NCI-H524 treated with DMSO at 0.1 percent for 48 hours (cell line): Measurements from ENCODE around the gene DTNB.
"Not testable (repeated sequence)": the region's sequence is repeated elsewhere in the genome, so short reads cannot be mapped to it uniquely, and the experiment has no call there.

ENCODE experiments used
- DNase-seq: peaks from one replicate; lab custom pipeline; 2025; lab: John Stamatoyannopoulos, UW

DTNB gene

DNA sequence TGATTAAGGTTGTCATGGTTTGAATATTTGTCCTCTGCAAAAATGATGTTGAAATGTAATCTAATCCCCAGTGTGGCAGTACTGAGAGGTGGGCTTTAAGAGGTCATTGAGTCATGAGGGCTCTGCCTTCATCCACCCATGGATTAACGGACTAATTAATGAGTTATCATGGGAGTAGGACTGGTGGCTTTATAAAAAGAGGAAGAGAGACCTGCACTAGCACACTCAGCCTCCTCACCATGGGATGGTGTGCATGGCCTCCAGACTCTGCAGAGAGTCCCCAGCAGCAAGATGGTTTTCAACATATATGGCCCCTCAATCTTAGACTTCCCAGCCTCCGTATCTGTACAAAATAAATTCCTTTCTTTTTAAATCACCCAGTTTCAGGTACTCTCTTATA lies 41.0 kb downstream of the DTNB start:
- DNase-seq: peak; percentile 32

DNA sequence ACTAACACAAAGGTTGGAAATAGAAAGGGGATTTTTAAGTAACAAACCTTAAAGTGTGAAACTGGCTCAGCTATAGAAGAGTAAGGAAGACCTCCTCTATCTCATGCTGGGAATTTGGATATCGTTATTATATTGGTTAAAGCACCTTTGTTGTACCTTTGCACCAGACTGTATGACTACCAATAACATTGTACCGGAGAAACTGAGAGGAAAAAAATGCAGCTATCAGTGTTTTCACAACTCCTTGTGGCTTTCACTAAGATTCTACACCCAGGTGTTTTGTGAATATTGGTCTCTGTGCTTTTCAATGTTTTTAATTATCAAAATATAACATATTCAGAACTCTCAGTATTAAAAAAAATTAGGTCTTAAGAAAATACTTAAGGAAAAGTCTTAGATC lies 48.7 kb downstream of the DTNB start:
- DNase-seq: no peak

DNA sequence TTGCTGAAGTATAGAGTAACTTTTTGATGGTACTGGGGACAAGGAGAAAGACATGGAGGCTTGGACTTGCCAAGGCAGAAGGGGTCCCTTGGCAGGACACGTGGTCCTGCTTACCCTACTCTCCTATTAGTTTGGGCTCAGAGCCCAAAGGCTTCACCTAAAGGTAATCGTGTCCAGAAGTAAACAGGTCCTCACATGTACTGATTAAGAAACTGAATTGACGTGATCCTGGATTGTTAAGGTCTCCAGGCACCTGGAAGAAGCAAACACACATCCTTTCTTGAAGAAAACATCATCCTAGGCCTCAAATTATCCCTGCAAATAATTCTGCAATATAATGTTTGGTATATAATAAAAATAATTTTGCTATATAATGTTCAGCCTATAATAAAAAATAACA lies 50.0 kb downstream of the DTNB start:
- DNase-seq: no peak

DNA sequence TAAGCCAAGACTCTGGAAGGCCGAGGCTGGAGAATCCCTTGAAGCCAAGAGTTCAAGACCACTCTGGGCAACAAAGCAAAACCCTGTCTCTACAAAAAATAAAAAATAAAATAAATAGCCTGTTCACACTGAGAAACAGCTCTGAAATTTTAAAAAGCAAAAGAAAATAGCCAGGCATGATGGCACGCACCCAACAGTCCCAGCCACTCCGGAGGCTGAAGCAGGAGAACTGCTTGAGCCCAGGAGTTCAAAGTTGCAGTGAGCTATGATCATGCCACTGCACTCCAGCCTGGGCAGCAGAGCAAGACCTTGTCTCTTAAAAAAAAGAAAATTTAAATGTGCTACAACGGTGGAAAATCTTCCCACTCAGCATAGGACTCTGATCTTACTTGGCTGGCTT lies 52.7 kb downstream of the DTNB start:
- no peak for DNase-seq

DNA sequence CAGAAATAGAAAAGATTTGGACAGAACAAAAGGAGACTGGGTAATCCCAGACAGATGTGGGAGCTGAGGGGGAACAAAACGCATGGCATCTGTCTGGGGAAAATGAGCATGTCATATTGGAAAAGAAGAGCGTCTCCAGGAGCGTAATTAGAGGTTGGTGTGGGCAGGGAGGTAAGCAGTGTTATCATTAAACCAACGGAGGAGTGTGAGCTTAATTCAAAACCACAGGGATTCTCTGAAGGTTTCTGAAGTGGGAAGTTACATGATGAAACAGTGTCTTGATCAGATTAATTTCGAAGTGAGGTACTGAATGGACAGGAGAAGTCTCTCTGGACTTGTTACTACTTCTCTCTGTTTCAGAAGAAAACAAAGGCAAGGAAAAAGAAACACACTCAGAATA lies 53.3 kb downstream of the DTNB start:
- DNase-seq: no peak

DNA sequence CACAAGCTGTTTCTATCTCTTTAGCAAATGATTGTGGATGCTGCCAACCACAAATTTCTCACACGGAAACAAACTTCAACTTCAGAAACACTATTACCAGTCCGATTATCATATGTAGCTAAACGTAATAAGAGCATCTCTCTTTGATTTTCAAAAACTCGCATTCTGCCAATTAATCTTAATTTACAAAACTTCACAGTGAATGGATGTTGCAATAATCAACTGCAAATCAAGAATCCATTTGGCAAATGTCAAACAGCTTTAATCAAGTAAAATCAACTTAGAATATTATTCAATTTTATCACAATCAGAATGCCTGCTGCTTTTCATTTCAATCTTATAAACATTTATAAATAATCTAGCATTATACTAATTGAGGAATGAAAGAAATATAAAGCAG lies 54.2 kb downstream of the DTNB start:
- DNase-seq: no peak

DNA sequence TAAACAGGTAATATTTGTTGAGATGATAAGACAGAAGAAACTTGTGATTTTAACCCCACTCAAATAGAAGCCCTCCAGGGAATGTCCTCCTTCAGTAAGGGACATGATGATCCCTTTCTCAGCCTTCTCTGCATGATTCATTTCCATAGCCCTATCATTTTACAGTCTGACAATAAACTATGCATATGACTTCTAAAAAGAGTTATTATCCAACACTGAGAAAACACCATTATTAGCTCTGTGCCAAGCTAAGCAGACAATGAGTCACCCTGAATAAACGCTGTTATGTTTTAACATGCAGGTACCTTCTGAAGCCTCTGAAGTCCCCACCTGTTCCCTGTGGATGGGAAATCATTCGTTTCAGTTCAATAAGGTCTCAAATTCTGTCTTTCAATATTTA lies 54.7 kb downstream of the DTNB start:
- DNase-seq: no peak

DNA sequence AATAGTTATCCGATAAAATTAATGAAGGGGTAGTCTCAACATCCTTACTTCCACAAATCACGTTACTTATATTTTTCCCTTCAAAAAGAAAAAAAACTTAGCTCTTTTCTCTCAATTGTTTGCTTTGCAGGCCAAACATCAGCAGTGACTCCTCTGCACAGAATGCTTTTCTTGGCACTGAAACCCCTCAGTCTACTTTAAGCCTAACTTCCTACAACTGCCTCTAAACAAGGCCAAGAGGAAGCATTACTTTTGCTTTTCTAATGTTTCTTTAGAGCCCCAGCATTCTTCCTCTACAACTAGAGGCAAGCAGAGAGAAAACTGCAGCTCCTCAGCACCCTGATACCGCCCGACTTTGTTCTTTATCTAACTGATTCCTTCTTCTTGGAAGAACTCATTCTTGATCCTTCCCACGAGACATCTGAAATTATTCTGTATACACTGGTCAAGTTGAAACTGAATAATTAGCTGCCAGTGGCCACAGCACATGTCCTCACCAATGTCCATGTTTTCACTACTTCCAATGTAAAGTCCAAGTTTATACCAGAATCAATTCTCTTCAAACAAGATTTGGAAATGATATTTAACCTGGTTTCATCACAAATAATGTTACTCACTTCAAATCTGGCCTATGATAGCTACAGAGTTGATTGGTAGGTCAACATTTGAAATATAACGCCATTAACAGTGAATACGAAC lies 55.3 kb downstream of the DTNB start:
- no peak for DNase-seq

DNA sequence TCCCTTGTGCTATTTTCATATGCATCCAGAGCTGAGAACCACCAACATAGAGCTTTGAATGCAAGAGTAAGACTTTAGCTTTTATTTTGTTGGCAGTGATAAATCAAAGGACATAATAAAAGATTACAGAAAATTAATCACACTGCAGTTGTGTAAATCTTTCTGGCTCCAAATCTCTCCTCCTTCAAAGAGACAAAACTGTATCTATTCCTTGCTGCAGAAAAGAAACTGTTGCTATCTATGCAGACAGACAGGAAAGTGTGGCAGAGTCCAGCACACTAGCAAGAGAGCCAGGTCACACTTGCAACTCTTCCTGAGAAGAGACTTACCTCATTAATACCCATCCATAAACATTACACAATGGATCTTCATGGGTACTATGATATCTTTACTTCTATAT lies 57.5 kb downstream of the DTNB start:
- no peak for DNase-seq

DNA sequence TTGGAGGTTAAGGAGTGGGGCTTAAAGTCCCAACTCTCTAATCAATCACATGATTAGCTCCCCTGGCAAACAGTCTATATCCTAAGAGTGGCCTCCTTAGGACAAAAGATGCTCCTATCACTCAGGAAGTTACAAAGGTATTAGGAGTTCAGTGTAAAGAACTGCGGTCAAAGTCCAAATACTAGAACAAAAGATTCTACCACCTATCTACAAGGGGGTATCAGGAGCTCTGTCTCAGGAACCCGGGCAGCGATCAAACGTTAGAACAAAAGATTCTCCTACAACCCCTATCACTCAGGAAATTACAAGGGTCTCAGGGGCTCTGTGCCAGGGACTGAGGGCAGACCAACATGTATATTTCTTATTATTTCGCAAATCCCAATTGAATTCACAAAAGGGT lies 58.0 kb downstream of the DTNB start:
- DNase-seq: no peak

DNA sequence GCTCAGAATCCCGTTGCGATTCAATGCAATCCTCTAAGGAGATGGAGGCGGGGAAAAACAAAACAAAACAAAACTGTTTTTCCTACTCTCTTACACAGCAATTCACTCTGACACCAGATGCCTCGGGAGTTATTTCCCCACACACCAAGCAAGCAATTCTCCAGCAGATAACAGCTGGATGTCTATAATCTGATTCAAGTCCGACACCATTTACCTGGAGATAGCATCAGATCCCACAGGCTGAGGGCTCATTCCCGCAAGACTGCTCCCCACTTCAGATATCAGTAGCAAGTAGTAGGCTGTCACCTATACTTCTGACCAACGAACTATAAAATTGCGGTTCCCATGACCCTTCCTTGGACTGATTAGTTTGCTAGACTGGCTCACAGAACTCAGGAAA lies 58.7 kb downstream of the DTNB start:
- DNase-seq: no peak

DNA sequence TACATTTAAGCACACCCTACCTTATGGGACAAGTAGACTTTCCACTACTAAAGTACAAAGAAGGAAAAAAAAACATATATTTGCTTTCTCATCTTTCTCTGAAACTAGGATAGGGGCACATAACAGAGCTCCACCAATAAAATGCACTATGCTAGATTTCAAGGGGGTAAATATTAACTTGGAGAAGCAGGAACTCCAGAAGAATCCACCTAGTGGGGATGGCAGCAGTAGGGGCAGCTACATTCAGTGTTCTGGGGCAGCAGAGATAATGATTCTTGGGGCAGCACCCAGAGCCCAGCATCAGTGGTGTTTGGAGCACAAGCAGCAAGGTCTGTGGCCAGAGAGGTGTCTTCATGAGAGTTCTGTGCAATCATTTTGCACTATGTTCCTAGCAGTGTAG lies 64.7 kb downstream of the DTNB start:
- no peak for DNase-seq

DNA sequence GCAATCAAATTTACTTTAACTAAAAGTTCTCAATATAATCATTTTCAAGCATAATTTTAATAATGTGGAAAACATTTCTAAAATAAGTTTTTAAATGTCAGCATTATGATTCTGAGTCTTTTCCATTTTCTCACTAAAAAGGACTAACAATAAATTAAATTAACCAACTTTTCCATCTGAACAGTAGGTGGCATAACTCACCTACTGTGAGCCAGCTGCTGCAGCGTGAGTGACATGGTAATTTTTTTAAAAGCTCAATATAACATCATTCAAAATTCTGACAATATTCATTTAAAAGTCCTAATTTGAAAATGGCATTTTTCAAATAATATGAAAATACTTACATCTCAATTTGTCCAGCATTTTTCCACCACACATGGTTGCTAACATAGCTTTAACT lies 66.5 kb downstream of the DTNB start:
- no peak for DNase-seq

DNA sequence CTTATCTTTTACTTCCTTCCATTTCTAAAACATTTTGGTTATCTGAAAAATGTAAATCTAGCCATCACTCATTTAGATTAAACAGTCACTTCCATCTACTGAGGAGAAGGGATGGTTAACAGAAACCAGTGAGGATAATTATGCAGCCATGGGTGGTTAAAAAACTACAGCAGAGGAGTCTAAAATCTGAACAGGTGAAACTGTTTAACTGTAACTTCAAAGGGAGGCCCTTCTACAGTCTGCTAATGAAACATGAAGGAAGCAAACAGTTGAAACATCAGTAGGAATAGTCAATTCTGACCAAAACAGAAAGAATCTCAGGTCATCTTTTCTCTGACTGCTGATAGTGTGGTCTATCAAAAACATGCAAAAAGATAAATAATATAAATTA lies 71.0 kb downstream of the DTNB start:
- DNase-seq: no peak

DNA sequence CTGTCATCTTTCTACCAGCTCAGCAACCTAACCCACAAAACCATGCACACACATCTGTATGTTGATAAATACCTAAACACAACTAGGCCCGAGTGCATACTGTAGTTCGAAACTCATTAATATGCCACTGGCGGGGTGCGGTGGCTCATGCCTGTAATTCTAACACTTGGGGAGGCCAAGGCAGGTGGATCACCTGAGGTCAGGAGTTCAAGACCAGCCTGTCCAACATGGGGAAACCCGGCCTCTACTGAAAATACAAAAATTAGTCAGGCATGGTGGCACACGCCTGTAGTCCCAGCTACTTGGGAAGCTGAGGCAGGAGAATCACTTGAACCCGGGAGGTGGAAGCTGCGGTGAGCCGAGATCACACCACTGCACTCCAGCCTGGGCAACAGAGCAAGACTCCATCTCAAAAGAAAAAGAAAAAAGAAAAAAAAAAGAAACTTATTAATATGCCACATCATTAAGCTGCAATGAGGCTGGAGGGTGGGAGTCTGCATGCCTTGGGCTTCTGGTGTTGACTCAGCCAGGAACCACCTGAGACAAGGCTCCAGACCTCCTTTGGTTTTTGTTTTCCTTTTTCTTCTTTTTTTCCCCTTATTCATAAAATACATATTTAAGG lies 71.6 kb downstream of the DTNB start:
- not testable (repeated sequence) for DNase-seq

DNA sequence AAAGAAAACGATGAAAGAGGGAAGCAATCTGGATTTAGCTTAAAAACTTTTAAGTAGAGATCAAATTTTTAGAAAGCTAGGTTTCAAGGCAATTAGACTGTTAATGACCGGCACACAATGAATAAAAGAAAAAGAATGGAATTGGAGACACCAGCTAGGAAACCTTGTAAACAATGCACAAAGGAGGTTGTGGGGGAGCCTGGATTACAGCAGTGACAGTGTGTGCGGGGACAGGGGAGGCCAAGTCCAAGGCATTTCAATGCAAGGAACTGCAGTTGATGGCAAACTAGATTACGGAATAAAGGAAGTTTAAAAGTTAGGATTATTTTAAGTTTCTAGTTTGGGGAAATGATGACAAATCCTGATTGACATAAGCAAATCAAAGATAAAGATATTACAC lies 74.5 kb downstream of the DTNB start:
- no peak for DNase-seq

DNA sequence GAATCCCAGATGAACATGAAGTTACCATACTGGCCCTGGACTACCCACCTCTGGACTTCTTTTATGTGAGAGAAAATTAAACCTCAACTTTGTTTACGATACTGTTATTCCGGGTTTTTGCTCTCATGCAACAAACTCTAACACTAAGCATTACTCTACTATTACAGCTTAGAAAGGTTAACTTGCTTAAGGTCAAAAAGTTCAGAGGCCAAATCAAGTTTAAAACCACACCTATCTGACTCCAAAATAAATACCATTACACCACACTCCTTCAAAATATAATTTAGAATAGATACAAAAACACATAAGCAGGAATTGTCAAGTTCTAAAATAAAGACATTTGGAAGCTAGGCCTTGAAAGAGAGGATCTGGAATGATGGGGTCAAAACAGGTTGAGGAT lies 75.0 kb downstream of the DTNB start:
- no peak for DNase-seq

DNA sequence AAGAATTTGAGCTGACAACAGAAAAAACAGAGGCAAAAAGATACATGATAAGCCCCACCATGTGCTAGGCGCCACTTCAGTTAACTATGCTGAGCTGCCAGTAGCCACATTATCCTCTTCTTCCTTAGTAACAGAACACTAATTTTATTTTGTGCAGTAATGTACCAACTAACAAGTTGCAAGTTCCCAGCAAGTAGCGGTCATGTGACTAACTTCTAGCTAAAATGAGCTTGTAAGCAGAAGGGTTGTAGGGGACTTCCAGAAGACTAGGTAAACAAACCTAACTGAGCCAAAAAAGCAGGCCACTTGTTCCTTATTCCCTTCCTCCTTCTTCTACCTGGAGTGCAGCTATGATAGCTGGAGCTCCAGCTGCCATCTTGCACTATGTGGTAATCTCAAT lies 75.5 kb downstream of the DTNB start:
- no peak for DNase-seq

DNA sequence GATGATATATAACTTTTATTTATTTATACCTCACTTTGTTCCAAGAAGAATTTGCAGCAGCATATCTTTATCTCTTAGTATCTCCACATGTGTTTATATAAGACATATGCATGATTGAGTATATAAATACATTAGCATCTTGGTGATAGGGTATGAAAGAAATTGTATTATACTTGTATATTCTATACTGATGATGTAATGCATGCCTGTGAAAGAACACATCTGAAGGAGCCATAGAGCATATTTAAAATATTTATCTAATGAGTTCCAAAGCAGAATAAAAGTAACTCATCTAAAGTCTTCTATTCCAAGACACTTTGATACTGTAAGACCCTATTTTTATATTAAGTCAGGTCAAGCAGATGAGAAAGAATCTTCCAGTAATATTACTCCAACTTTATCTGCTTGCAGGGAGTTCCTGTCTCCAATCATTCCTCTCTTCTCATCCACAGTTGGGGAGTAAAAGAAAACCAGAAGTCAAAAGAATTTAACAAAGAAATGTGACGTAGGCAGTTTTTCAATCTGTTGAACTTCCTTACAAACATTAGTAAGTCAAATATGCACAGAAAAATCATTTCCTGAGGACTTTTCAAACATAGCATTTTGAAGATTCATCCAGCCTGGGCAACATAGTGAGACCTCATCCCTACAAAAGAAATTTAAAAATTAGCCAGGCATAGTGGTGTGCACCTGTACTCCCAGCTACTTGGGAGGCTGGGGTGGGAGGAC lies 76.7 kb downstream of the DTNB start:
- no peak for DNase-seq

DNA sequence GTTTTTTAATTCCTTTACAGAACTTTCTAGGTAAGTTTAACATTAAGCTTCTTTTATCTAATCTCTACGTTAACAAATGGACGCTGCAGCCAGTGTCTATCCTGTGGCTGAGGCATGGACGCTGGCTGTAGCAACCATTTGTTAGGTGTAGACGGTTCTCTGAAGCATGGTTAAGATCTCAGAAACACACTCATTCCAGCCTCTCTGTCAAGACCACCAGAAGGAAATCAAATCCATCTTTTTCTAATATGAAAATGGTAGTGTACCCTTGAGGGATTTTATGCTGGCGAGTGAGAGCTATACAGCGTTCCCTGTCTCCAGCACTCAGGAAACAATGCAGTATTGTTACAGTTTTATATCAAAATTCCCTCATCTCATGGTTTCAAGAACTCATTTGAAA lies 78.0 kb downstream of the DTNB start:
- no peak for DNase-seq

DNA sequence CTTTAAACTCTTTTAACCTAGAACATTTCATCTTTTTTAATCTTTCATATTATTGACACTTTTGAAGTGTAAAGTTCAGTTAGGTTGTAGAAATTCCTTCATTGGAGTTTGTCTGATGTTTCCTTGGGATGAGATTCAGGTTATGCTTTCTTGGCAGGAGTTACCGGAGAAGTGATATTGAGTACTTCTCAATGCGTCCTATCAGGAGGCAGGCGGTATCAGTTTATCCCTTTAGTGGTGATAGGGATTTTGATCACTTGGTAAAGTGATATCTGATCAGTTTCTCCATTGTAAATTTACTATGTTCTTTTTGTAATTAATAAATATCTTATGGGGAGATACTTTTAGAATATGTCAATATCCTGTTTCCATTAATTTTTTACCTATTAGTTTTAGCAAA lies 78.4 kb downstream of the DTNB start:
- DNase-seq: no peak

DNA sequence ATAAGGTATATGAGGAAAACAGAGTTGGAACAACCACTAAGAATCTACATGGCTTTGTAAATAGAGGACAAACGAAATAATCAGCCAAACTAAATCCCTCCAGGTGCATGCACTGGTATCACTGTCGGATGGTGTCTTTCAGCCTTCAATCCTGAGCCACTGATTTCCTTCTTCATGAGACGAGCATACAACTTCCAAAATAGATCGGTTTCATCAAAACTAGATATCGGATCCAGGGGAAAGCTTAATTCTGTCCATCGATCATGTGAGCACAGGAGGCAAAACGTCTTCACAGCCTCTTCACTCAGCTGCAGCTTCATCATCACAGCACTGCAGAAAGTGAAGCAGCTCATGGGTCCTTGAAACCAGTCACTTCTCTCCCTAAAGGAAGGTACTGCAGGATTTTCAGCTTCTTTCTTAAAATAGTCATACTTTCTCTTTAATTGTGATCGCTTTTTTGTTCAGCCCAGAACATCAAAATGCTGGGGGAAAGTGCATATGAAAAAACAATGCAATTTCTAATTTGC lies 80.5 kb downstream of the DTNB start:
- DNase-seq: no peak

DNA sequence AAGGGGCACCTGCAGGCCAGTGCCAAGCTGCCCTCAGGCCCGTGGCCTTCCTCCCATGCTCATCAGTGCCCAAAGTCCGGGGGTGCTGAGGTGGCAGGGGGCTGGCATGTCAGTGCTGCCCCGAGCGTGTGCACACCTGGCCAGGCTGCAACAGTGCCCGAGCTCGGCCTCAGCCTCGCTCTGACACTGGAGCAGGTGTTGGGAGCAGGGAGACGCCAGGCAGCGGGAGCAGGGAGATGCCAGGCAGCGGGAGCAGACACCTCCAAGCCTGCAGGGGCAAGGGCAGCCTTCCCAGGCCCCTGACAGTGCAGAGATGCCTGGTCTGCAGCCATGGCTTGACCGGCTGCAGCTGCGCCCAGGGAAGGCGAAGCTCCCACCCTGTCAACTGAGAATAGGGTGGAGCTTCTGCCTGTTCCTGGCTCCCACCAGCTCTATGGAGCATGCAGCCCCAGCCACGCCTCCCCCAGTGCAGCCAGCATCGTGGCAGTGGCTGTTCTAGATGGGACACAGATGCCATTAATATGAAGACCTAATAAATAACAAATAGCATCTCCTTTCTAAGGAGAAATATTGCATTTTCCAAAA lies 82.4 kb downstream of the DTNB start:
- DNase-seq: no peak
